NCI-H1092 (cell line): Measurements from ENCODE around the gene KATNB1.
"Not testable (repeated sequence)": the region's sequence is repeated elsewhere in the genome, so short reads cannot be mapped to it uniquely, and the experiment has no call there.

Source experiments
- DNase-seq: peaks from one replicate; lab custom pipeline; 2025; lab: John Stamatoyannopoulos, UW

The KATNB1 gene

DNA sequence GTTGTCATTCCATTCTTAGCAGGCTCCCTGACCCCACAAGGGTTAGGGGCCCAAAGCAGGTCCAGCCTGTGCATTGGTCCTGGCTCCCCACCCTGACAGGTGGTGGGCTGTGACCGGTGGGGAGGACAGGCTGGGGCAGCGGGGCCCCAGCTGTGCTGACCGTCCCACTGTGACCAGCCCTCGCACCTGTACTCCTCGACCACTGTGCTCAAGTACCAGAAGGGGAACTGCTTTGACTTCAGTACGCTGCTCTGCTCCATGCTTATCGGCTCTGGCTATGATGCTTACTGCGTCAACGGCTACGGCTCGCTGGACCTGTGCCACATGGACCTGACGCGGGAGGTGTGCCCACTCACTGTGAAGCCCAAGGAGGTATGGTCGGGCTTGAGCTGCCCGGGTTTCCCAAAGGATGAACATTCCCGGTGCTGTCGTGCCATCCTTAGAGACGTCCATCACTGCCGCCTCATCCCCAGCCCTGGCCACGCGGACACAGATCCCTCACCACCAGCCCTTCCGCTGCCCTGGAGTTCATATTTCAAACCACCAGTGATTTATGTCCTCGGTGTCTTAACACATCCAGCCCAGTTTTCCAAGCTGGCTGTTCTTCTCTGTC lies 33.7 kb upstream of the KATNB1 start:
- no peak for DNase-seq

DNA sequence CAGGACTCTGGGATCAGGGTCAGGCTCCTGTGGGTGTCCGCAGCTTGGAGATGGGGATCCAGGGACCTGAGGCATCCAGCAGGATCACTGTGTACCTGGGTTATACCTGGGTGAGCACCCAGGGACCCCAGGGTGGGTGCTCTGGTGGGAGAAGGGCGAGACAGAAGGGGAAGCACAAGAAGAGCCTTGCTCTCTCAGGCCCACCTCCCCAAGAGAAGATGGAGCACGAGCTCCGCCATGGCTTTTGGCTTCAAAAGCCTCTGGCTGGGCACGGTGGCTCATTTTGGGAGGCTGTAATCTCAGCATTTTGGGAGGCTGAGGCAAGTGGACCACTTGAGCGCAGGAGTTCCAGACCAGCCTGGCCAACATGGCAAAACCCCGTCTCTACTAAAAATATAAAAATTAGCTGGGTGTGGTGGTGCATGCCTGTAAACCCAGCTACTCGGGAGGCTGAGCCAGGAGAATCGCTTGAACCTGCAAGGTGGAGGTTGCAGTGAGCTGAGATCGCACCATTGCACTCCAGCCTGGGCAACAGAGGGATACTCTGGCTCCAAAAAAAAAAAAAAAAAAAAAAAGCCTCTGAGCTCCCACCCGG lies 32.1 kb upstream of the KATNB1 start:
- DNase-seq = no peak

DNA sequence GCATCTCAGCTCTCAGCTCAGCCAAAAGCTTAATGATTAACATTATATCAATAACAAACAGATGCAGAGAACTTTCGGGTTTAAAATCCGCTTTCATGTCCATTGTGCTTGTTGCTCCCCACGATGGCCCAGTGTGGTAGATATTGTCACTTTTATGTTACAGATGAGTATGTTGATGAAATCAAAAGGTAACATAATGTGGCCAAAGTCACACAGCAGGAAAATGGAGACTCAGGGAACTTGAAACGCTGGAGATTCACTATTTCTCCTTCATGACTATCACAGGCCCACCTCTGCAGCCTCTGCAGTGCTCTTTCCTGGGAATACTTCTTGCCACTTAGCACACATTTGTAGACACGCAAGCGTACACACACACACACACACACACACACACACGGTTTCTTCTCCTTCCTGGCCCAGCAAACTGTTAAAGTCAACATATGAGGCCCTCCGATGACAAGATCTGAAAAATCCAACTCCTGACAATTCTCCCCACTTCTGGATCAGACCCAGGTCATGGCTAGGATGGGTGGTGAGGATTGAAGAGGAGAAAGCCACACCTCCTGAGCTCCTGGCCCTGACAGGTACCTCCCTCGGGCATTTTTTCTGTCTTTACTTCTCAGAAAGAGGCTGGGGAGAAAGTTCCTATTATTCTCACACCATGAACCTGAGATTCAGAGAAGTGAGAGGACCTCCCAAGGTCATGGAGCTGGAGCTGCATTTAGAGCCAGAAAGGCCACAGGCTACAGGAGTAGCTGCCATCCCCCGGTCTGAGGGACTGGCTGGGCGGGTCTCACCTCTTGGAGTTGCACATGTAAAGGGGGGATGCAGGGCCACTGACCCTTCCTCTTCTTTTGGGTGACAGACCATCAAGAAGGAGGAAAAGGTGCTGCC lies 31.3 kb upstream of the KATNB1 start:
- DNase-seq = no peak

DNA sequence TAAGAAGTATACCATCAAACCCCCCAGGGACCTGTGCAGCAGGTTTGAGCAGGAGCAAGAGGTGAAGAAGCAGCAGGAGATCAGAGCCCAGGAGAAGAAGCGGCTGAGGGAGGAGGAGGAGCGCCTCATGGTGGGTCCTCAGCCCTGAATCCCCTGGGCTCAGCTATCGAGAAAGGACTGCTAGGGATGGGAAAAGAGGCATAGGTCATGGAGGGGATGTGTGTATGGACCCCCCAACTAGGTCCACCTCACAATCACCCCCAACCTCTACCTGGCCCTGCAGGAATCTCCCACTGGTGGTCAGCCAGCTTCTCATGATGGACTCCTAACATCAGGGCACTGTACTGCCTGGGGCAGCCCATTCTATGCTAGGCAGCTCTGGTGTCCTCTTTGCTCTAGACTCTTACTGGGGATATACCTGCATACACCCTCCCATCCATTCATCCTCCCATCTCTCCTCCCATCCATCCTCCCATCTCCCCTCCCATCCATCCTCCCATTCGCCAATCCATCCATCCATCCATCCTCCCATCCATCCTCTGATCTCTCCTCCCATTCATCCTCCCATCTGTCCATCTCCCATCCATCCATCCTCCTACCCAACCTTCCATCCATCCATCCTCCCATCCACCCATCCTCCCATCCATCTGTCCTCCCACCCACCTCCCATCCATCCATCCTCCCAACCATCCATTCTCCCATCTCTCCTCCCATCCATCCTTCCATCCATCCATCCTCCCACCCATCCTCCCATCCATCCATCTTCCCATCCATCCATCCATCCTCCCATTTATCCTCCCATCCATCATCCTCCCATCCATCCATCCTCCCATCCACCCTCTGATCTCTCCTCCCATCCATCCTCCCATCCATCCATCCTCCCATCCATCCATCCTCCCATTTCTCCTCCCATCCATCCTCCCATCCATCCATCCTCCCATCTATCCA lies 30.4 kb upstream of the KATNB1 start:
- DNase-seq = no peak

DNA sequence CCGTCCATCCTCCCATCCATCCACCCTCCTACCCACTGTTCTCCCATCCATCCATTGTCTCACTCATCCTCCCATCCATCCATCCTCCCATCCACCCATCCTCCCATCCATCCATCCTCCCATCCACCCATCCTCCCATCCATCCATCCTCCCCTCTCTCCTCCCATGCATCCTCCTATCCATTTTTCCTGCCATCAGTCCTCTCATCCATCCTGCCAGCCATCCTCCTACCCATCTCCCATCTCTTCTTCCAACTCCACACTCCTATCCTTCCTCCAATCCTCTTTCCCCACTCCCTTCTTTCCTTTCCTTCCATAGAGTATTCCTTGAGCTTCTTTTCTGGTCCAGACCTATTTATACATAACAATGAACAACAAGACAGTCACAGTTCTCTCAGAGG lies 28.9 kb upstream of the KATNB1 start:
- no peak for DNase-seq

DNA sequence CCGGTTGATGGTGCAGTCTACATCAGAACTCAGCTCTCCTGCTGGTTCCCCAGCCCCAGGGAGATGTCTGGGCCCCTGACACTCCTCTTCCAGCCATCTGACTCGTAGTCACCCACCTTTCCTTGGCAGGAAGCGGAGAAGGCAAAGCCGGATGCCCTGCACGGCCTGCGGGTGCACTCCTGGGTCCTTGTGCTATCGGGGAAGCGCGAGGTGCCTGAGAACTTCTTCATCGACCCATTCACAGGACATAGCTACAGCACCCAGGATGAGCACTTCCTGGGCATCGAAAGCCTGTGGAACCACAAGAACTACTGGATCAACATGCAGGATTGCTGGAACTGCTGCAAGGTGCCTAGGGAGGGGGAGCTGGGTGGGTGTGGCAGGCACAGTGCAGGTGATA lies 28.2 kb upstream of the KATNB1 start:
- no peak for DNase-seq

DNA sequence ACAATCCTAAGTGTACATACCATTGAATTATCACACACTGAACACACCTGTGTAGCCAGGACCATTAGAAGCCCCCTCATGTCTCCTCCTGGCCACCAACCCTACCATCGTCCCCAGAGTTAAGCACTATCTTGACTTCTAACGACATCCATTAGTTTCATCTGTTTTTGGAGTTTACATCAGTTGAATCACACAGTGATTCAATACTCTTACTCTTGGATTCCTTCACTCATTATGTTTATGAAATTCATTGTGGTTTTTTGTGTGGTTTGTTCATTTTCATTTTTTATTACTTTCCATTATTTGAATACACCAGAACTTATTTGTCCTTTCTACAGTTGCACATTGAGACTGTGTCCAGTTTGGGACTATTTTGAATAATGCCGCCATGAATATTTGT lies 27.4 kb upstream of the KATNB1 start:
- DNase-seq = no peak

DNA sequence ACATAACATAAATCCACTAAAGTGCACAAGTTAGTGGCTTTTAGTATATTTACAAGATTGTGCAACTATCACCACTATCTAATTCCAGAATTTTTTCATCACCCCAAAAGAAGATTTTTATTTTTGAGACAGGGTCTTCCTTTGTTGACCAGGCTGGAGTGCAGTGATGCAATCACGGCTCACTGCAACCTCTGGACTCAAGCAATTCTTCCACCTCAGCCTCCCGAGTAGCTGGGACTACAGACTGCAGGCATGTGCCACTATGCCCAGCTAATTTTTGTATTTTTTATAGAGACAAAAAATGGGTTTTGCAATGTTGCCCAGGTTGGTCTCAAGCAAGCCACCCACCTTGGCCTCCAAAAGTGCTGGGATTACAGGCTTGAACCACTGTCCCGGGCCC lies 25.9 kb upstream of the KATNB1 start:
- no peak for DNase-seq

DNA sequence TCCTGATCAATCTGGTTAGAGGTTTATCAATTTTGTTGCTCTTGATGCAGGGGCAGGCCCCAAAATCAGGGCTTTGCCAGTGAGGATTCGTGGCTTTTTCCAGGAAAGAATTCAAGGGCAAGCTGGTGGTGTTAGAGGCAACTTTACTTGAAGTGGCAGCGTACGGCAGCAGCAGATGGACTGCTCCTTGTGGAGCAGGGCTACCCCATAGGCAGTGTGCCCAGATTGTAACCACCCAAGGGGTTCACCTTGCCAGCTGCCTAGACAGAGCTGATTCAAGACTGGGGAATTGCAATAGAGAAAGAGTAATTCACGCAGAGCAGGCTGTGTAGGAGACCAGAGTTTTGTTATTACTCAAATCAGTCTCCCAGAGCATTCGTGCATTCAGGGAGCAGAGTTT lies 24.2 kb upstream of the KATNB1 start:
- DNase-seq = no peak

DNA sequence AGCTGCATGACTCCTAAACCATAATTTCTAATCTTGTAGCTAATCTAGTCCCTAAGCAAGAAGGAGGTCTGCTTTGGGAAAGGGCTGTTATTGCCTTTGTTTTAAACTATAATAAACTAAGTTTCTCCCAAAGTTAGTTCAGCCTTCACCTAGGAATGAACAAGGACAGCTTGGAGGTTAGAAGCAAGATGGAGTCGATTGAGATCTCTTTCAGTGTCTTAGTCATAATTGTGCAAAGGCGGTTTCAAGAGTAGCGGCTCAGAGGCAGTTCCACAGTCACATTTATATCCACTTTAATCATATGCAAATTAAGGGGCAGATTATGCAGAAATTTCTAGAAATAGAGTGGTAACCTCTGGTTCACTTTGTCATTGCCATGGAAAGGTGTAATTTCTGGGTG lies 23.6 kb upstream of the KATNB1 start:
- DNase-seq = no peak

DNA sequence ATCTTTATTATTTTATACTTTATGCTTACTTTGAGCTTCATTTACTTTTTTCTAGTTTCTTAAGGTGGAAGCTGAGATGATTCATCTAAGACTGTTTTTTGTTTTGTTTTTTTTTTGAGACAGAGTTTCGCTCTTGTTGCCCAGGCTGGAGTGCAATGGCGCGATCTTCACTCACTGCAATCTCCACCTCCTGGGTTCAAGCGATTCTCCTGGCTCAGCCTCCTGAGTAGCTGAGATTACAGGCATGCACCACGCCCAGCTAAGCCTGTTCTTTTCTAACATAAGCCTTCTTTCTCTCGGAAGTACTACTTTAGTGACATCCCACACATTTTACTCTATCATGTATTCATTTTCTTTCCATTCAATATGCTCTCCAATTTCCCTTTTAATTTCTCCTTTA lies 23.0 kb upstream of the KATNB1 start:
- not testable (repeated sequence) for DNase-seq

DNA sequence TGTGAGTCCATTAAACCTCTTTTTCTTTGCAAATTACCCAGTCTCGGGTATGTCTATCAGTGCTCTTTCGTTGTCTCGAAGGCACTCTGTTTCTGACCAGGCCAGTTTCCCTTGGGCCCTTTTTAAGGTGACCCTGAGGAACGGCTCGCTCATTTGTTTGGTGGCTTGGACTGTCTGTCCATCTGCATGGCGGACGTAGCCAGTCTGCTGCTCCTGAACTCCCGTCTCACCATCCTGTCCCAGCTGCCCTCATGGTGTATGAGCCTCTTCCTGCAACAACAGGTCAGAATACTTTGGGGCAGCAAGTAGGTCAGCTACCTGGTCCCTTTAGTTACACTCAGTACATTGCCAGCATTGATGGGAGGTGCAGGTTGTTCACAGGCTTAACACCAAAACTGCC lies 22.0 kb upstream of the KATNB1 start:
- no peak for DNase-seq

DNA sequence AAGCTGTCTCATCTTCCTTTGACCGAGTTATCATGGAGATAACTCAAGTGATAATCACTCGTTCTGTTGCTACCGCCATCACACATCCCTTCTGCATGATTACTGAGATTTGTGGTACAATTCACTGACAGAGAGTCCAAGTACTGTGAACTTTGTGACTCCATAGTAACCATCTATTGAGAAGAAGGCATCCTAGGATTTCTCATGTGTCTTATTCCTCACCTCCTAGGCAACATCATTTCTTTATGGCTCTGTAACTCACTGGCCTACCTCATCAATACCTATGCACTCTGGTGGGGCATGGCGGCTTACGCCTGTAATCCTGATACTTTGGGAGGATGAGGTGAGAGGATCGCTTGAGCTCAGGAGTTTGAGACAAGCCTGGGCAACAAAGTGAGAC lies 21.5 kb upstream of the KATNB1 start:
- no peak for DNase-seq

DNA sequence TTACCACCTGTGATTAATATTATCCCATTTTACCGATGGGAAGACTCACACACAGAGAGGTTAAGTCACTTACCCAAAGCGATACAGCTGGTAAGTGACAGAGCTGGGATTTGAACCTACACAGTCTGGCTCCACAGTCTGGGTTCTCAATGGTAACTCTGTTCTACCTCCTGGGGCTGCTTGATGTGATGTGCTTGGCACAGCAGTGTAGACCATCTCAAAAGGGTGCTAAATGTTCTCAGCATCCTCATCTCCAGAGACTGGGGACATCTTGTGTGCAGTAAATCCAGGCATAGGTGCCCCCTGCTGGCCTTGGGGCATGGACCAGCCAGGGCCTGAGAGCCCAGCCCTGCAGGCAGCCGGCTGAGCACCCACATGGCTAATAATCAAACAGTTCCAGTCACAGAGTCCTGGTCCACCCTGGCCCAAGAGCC lies 15.4 kb upstream of the KATNB1 start:
- DNase-seq = peak; percentile 17

DNA sequence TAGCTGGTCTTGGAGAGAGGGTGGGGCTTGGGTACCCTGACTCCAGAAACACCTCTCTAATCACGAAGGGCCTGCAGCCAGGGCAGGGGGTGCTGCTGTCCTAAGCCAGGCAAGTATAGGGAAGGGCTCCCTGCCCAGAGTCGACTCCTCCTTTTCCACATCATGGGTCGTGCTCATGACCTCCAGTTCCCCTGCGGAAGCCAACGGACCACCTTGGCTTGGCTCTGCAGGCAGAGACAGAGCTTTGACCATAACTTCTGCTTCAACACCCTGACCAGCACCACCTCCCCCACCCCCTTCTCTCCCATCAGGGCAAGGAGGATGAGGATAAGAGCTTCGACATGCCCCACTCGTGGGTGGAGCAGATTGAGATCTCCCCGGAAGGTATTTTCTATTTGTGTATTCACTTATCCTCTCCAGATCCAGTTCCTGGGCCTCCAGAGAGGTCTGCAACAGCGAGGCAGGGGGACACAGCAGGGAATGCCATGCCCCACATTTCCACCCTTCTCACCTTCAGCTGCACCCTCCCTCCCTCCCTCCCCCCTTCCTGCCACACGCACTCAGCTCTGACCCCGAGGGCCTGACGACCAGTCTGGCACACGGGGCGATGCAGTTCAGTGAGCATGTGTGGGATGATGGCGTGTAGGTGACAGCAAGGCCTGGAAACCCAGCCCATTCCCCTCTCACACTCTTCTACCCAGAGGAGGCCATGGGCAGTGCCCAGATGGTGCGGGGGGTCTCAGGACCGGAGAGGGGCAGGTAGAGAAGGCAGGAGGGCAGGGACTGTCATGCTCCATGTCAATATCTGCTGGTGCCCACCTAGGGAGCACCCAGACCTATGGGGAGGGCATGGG lies 14.0 kb upstream of the KATNB1 start:
- DNase-seq = no peak

DNA sequence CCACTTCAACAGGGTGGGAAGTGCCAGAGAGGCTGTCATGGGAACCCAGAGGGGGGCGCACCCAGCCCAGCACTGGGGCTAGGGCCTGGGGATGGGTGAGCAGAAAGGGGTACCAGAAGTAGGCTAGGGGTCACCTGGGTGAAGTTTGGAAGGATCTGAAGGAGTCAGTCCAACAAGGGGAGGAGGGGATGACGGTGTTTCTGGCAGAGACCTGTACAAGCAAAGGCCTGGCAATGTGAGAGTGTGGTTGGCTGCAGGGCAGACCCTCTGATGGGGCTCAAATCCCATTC lies 13.4 kb upstream of the KATNB1 start:
- no peak for DNase-seq

DNA sequence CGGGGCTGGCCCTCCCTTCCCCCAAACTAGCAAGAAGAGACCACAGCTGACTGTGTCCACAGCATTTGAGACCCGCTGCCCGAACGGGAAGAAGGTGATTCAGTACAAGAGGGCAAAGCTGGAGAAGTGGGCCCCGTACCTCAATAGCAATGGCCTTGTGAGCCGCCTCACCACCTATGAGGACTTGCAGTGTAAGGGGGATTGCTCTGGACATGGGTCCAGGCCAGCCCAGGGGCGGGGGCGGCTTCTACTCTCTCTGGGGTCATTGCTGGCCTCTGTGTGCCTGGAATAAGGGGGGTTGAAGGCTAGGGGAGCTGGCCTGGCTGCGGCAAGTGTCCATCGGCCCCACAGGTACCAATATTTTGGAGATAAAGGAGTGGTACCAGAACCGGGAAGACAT lies 12.9 kb upstream of the KATNB1 start:
- DNase-seq = no peak

DNA sequence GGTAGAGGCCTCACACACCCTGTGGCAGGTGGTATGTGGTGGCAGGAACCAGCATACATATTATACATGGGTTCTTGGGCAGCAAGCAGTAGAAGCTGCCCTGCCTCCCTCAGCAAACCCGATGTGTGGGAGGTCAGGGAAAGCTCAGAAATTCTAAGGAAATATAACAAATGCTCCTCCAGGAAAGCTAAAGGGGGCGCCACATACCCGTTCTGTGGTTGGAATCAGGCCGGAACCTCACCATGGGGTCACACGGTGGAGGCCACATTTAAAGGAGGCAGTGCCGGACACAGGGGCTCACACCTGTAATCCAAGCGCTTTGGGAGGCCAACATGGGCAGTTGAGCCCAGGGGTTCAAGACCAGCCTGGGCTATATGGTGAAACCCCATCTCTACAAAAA lies 12.4 kb upstream of the KATNB1 start:
- DNase-seq = no peak

DNA sequence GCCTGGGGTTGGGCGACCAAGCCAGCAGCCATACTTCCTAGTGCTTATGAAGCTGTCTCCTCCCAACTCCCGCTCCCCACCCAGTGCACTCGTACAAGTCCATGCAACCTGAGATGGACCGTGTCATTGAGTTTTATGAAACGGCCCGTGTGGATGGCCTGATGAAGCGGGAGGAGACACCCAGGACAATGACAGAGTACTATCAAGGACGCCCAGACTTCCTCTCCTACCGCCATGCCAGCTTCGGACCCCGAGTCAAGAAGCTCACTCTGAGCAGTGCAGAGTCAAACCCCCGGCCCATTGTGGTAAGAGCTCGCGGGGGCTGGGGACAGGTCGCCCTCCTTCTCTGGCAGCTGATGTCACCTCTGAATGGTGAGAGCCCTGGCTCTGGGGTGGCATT lies 11.0 kb upstream of the KATNB1 start:
- DNase-seq = no peak

DNA sequence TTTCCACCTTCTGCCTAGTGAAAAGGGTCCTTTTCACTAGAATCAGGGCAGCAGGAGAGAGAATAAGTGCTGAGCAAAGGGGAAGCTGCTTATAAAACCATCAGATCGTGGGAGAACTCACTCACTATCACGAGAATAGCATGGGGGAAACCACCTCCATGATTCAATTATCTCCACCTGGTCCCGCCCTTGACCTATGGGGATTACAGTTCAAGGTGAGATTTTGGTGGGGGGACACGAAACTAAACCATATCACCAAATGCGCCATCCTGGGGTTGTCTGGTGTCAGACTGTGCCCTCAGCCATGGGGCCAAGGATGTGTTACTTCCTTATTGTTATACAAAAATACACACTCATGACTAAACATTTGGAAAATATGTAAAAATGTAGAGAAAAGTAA lies 10.4 kb upstream of the KATNB1 start:
- no peak for DNase-seq

DNA sequence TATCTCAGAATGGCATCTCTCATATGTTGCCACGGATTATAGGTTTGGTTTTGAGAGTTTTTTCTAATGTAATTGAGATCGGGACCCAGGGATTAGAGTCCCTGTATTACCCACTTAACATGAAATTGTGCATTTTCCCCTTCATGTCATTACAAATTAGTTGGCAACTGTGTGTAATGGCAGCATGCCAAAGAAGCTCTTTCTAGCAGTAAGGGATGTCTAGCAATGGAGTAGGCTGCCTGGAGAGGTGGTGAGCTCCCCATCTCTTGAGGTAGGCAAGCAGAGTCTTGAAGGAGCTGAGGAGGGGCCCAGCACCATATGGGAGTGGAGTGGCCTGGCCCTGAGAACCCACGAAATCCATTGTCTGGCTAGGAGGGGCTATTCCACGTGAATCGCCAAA lies 10.0 kb upstream of the KATNB1 start:
- no peak for DNase-seq

DNA sequence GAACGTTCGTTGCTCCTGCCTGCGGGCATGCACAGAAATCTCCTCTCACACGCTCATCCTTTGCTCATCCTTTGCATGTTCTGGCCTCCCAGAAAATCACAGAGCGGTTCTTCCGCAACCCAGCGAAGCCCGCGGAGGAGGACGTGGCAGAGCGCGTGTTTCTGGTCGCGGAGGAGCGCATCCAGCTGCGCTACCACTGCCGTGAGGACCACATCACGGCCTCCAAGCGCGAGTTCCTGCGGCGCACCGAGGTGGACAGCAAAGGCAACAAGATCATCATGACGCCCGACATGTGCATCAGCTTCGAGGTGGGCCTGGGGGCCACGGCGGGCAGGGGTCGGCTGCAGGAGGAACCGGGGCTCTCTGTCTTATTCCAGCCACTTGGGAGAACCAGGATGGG lies 9.6 kb upstream of the KATNB1 start:
- DNase-seq = no peak
